Heart left ventricle (tissue), 13 donors: Measurements from ENCODE around the gene NCAPH2.

ENCODE experiments used
- POLR2A ChIP-seq, 2 donors: fragments of 450-650 bp; IDR thresholded peaks; one replicate each; pipeline ENCODE4 v1.6.1; 2017; ENCODE audit warnings: antibody characterized with exemption in 2 of 2, mild to moderate bottlenecking in 2 of 2, moderate library complexity in 2 of 2
- TF ChIP-seq, protein P1 (sequence below), 12 donors: fragments of 200-600 bp; sonication (generic) in 4 of 12; IDR thresholded peaks; one replicate each; pipeline versions ENCODE4 v1.5.0 to v1.8.0; 2018 to 2022; ENCODE audit warnings: antibody characterized with exemption in 12 of 12, mild to moderate bottlenecking in 5 of 12
- donor health status: ischemic (EF 13 %, LVEDD 7.1; RV severe dilation, severe dysfunction).
- donor health status: DM: no; HTN: yes; CAD: no.
- donor health status: DM: no; HTN: no; CAD: no.
- donor health status: ischemic (EF 25% LVEDD 6.9; RV normal size, moderate dysfunction).
- donor health status: ischemic (EF 25% LVEDD 5.7; RV mildly dilated, moderate dysfunction).
- donor health status: ischemic (EF 35%, LVEDD 5.7; RV mildly dilated, moderate dysfunction).
- donor health status: nonischemic (EF 11% LVEDD 7.7; RV severe dilation, severe dysfunction).
- donor health status: DM: yes; HTN: yes; CAD: no.
- donor health status: PGD.
- donor health status: ischemic (EF 29% LVEDD 5.4; RV normal size, mild dysfunction).
- donor health status: nonischemic (EF 23%, LVEDD 6.1; RV moderate dilation, normal function).

DNA sequence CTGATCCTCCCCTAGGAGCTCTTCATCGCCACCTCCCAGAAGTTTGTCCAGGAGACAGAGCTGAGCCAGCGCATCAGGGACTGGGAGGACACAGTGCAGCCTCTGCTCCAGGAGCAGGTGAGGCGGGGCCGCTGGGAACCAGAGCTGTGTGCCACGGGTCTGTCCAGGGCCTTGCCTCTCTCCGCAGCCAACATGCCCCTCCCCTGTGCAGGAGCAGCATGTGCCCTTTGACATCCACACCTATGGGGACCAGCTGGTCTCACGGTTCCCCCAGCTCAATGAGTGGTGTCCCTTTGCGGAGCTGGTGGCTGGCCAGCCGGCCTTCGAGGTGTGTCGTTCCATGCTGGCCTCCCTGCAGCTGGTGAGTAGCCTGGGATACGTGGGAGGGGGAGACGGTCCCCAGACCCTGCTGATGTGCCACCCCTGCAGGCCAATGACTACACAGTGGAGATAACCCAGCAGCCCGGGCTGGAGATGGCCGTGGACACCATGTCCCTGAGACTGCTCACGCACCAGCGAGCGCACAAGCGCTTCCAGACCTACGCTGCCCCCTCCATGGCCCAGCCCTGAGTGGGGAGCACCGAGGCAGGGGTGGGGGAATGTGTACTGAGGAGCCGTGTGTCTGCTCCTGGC is 14.9 kb downstream of the NCAPH2 start:
- TF ChIP-seq, protein P1, sequence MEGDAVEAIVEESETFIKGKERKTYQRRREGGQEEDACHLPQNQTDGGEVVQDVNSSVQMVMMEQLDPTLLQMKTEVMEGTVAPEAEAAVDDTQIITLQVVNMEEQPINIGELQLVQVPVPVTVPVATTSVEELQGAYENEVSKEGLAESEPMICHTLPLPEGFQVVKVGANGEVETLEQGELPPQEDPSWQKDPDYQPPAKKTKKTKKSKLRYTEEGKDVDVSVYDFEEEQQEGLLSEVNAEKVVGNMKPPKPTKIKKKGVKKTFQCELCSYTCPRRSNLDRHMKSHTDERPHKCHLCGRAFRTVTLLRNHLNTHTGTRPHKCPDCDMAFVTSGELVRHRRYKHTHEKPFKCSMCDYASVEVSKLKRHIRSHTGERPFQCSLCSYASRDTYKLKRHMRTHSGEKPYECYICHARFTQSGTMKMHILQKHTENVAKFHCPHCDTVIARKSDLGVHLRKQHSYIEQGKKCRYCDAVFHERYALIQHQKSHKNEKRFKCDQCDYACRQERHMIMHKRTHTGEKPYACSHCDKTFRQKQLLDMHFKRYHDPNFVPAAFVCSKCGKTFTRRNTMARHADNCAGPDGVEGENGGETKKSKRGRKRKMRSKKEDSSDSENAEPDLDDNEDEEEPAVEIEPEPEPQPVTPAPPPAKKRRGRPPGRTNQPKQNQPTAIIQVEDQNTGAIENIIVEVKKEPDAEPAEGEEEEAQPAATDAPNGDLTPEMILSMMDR (IDR thresholded peaks at IDR 0.05): no peak
- no peak for TF ChIP-seq POLR2A (IDR thresholded peaks at IDR 0.05)
